ENCODE results near the gene TYK2.

GRCh38 chr19:10325732-10326131 is 54.6 kb downstream of the TYK2 start:
- TF ChIP-seq, protein P1, sequence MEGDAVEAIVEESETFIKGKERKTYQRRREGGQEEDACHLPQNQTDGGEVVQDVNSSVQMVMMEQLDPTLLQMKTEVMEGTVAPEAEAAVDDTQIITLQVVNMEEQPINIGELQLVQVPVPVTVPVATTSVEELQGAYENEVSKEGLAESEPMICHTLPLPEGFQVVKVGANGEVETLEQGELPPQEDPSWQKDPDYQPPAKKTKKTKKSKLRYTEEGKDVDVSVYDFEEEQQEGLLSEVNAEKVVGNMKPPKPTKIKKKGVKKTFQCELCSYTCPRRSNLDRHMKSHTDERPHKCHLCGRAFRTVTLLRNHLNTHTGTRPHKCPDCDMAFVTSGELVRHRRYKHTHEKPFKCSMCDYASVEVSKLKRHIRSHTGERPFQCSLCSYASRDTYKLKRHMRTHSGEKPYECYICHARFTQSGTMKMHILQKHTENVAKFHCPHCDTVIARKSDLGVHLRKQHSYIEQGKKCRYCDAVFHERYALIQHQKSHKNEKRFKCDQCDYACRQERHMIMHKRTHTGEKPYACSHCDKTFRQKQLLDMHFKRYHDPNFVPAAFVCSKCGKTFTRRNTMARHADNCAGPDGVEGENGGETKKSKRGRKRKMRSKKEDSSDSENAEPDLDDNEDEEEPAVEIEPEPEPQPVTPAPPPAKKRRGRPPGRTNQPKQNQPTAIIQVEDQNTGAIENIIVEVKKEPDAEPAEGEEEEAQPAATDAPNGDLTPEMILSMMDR (conservative IDR thresholded peaks at IDR 0.05; ENCODE audit: low read length), result no peak
- TF ChIP-seq EZH2phosphoT487 (IDR thresholded peaks at IDR 0.05; ENCODE audit: borderline replicate concordance), result no peak

Data from Loucy (cell line).